ENCODE results near the gene ZNF575. TPM values are rescaled to one million over a fixed set of nuclear protein-coding genes. Genes with fewer than 3 reads are reported as not detected.
"Not testable (repeated sequence)": the region's sequence is repeated elsewhere in the genome, so short reads cannot be mapped to it uniquely, and the experiment has no call there.

ZNF575 gene
- total RNA-seq, 2 experiments from 2014 or later = 3.4 to 4.3 TPM

DNA sequence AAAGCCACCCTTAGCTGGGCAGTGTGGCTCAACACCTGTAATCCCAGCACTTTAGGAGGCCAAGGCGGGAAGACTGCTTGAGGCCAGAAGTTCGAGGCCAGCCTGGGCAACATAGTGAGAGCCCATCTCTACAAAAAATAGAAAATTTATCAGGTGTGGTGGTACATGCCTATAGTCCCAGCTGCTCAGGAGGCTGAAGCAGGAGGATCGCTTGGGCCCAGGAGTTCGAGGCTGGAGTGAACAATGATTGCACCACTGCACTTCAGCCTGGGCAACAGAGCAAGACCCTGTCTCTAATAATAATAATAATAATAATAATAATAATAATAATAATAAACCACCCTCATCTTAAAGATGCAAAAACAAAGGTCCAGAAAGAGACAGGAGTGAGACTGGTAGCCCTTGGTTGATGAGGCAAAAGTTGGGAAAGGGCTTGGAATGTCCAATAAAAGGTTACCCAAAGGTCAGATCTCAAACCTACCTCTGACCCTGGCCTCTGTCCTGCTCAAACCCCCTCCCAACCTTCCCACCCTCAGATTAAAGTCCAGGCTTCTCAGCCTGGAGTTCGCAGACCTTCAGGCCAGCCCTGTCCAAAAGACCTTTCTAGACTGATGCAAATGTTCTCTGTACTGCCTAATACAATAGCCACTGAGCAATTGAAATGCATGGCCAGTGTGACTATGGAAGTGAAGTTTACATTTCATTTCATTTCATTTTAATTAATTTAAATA lies 9.1 kb downstream of the ZNF575 start:
- Mint-ChIP-seq H3K9me3 (ENCODE audit: low read depth) (peaks cover 5% of the 10 kb centered on the region), H3K27ac (no peak overlapping the region), H3K4me3 (no peak overlapping the region), H3K27me3 (no peaks in the 10 kb centered on the region), H3K4me1 (no peaks in the 10 kb centered on the region), H3K36me3 (ENCODE audit: low read depth) (peaks cover 40% of the 10 kb centered on the region)
- DNase-seq (no peak), ATAC-seq (no peak)
- intact Hi-C loops (cut with DNase I, micrococcal nuclease) = no loop called here
- ChIA-PET CTCF (no interaction called here), POLR2A (interaction anchor here (0.6 kb wide), 1 partner anchor 110 kb away, joined by 3 read pairs; no protein-coding TSS in a partner anchor)

GRCh38 chr19:43544077-43544476 lies 11.1 kb downstream of the ZNF575 start:
- ChIA-PET CTCF (no interaction called here), POLR2A (no interaction called here)
- Mint-ChIP-seq H3K27me3 (no peaks in the 10 kb centered on the region), H3K36me3 (ENCODE audit: low read depth) (peaks cover 25% of the 10 kb centered on the region), H3K4me1 (no peaks in the 10 kb centered on the region), H3K27ac (no peak overlapping the region), H3K9me3 (ENCODE audit: low read depth) (peaks cover 3% of the 10 kb centered on the region), H3K4me3 (no peak overlapping the region)
- DNase-seq (no peak), ATAC-seq (no peak)
- intact Hi-C loops (cut with DNase I, micrococcal nuclease) = no loop called here

DNA sequence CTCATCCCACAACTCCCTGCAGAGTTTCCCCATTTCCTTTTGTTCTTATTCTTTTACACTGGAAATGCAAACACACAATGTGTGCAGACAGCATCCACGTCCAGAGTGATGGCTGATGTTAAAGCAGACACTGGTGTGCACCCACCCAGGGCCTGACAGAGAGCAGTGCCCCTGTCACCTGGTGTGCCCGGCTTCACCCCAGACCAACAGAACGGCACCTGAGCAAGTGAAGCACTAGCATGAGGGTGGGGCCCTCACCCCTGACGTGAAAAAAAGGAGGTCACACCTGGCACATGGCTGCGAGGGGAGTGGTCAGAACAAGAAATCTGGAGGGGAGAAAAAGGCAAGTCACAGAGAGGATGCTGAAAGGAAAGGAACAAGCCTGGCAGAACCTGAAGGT lies 12.3 kb downstream of the ZNF575 start:
- DNase-seq (no peak), ATAC-seq (no peak)
- intact Hi-C loops (cut with DNase I, micrococcal nuclease) = no loop called here
- H3K9me3 Mint-ChIP-seq (ENCODE audit: low read depth) = no peaks in the 10 kb centered on the region
- CTCF ChIA-PET = no interaction called here
- POLR2A ChIA-PET = no interaction called here
- no peaks in the 10 kb centered on the region for H3K27me3 Mint-ChIP-seq
- no peak overlapping the region for H3K4me3 Mint-ChIP-seq
- peaks cover 16% of the 10 kb centered on the region for H3K36me3 Mint-ChIP-seq (ENCODE audit: low read depth)
- no peaks in the 10 kb centered on the region for H3K4me1 Mint-ChIP-seq
- H3K27ac Mint-ChIP-seq = peak overlapping the region; percentile 27

DNA sequence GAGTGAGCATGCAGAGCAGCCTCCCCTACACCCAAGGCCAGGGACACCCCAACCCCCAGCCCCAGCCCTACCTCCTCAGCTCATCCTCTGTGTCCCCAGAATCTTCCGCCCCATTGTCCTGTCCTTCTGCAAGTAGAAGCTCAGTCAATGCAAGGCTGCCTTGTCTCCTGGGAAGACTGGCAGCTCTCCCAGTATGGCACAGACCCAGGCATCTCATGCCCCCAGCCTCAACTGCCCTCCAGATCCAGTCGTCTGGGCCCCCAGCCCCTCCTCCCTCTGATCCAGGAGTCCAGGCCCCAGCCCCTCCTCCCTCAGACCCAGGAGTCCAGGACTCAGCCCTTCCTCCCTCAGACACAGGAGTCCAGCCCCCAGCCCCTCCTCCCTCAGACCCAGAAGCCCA lies 13.0 kb downstream of the ZNF575 start:
- POLR2A ChIA-PET = no interaction called here

DNA sequence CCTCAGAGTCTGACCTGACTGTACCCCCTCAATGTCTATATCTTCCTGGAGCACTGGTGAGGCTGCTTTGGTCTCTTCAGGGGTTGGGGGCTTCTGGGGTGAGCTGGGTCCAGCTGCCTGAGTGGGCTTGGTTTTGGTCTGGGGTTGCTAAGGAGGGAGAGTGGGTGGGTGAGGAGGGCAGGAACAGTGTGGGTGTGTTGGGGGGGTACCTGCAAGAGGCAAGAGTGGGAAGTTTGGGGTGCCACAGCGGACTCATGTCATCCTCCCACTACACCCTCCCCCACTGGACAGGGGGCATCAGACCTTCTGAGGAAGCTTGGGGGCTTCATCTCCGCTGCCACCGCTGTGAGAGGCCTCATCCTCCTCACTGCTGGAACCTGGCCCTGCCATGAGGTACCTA lies 13.6 kb downstream of the ZNF575 start:
- Mint-ChIP-seq H3K9me3 (ENCODE audit: low read depth) (no peaks in the 10 kb centered on the region), H3K36me3 (ENCODE audit: low read depth) (peaks cover 17% of the 10 kb centered on the region), H3K27ac (no peak overlapping the region), H3K4me1 (no peaks in the 10 kb centered on the region), H3K27me3 (no peaks in the 10 kb centered on the region), H3K4me3 (no peak overlapping the region)
- intact Hi-C loops (cut with DNase I, micrococcal nuclease) = no loop called here
- CTCF ChIA-PET = no interaction called here
- no peak for ATAC-seq
- POLR2A ChIA-PET = interaction anchor here (0.6 kb wide), 1 partner anchor 26 kb away, joined by 3 read pairs; no protein-coding TSS in a partner anchor
- no peak for DNase-seq

More for the DNA sequence above, 13.0 kb downstream of the ZNF575 start:
- Mint-ChIP-seq H3K9me3 (ENCODE audit: low read depth) (no peaks in the 10 kb centered on the region), H3K4me1 (no peaks in the 10 kb centered on the region), H3K4me3 (no peak overlapping the region), H3K27ac (no peak overlapping the region), H3K27me3 (no peaks in the 10 kb centered on the region), H3K36me3 (ENCODE audit: low read depth) (peaks cover 16% of the 10 kb centered on the region)
- ATAC-seq (no peak), DNase-seq (no peak)
- intact Hi-C loops (cut with DNase I, micrococcal nuclease) = no loop called here
- CTCF ChIA-PET = no interaction called here

- peaks cover 19% of the 10 kb centered on the region for H3K36me3 Mint-ChIP-seq (ENCODE audit: low read depth)
- H3K9me3 Mint-ChIP-seq (ENCODE audit: low read depth); H3K4me1 Mint-ChIP-seq; H3K27me3 Mint-ChIP-seq; H3K4me3 Mint-ChIP-seq; intact Hi-C loops (cut with DNase I, micrococcal nuclease); POLR2A ChIA-PET; DNase-seq; CTCF ChIA-PET; ATAC-seq; H3K27ac Mint-ChIP-seq: not testable (repeated sequence)
Measured at GRCh38 chr19:43547926-43548325, 14.9 kb downstream of the ZNF575 start.

GRCh38 chr19:43548706-43549105 lies 15.7 kb downstream of the ZNF575 start:
- Mint-ChIP-seq H3K9me3 (ENCODE audit: low read depth) (no peaks in the 10 kb centered on the region), H3K4me1 (no peaks in the 10 kb centered on the region), H3K27ac (no peak overlapping the region), H3K27me3 (no peaks in the 10 kb centered on the region), H3K36me3 (ENCODE audit: low read depth) (peaks cover 12% of the 10 kb centered on the region), H3K4me3 (no peak overlapping the region)
- ATAC-seq (no peak), DNase-seq (no peak)
- ChIA-PET POLR2A (interaction anchor here (0.9 kb wide), 1 partner anchor 16 kb away, joined by 3 read pairs; no protein-coding TSS in a partner anchor), CTCF (no interaction called here)
- intact Hi-C loops (cut with DNase I, micrococcal nuclease) = no loop called here

DNA sequence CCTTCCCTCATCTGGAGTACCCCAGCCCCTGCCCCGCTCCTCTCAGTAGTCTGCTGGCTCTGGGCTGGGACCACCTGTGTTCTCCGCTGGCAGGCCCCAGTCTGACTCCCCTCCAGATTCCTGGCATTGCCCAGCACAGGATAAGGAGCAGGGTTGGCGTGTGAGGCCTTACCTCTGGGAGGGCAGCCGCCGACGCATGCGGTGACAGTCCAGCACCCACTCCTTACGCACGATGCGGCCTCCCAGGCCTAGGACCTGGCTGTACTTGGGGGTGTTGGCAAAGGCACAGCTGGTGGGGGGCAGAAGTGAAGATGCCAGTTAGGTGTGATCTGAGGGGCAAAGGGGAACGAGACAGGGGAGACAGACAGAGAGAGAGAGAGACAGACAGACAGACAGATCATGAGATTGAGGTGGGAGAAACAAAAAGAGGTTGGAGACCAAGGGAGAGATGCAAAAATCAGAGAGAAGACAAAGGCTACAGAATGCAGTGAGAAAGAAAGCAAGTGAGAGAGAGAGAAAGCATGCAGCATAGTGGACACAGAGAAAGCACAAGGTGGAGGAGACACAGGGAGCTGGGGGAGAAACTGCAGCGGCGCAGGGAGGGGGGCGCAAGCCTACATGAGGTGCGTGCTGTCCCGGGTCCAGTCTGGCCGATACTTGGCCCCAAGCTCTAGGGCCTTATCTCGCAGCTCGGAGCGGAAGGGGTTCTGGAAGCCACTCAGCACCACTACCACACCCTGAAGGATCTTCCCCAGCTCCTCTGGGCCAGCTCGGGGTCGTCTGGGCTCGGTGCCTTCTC lies 18.6 kb downstream of the ZNF575 start:
- DNase-seq = no peak
- ChIA-PET CTCF (interaction anchor here (0.9 kb wide), 1 partner anchor 23 kb away, joined by 4 read pairs; no protein-coding TSS in a partner anchor), POLR2A (no interaction called here)
- H3K4me1 Mint-ChIP-seq = peaks cover 10% of the 10 kb centered on the region
- H3K36me3 Mint-ChIP-seq (ENCODE audit: low read depth) = peaks cover 9% of the 10 kb centered on the region
- intact Hi-C loops (cut with DNase I, micrococcal nuclease) = loop anchor here in 1 of 2 experiments (10.0 kb wide), 1 partner anchor 253 kb away; the partner anchor contains the start of gene LYPD5
- no peak overlapping the region for H3K27ac Mint-ChIP-seq
- ATAC-seq = no peak
- no peaks in the 10 kb centered on the region for H3K27me3 Mint-ChIP-seq
- H3K9me3 Mint-ChIP-seq (ENCODE audit: low read depth) = no peaks in the 10 kb centered on the region
- no peak overlapping the region for H3K4me3 Mint-ChIP-seq

DNA sequence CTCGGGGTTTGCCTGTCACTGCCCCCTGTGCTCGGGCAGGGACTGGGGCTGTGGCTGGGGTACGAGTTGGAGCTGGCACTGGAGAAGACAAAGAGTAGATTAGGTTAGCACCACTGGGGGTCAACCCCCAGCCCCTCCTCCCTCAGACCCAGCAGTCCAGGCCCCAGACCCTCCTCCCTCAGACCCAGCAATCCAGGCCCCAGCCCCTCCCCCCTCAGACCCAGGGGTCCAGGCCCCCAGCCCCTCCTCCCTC lies 19.1 kb downstream of the ZNF575 start:
- Mint-ChIP-seq H3K36me3 (ENCODE audit: low read depth) (peaks cover 9% of the 10 kb centered on the region), H3K27me3 (no peaks in the 10 kb centered on the region), H3K4me3 (no peak overlapping the region), H3K4me1 (peaks cover 10% of the 10 kb centered on the region), H3K9me3 (ENCODE audit: low read depth) (no peaks in the 10 kb centered on the region), H3K27ac (no peak overlapping the region)
- DNase-seq (no peak), ATAC-seq (no peak)
- CTCF ChIA-PET = interaction anchor here (0.9 to 6.8 kb wide), 2 partner anchors 24 to 44 kb away, joined by 4 to 88 read pairs; partner anchors contain the start of genes IRGQ and ZNF576
- POLR2A ChIA-PET = no interaction called here
- intact Hi-C loops (cut with DNase I, micrococcal nuclease) = loop anchor here in 1 of 2 experiments (10.0 kb wide), 1 partner anchor 253 kb away; the partner anchor contains the start of gene LYPD5

DNA sequence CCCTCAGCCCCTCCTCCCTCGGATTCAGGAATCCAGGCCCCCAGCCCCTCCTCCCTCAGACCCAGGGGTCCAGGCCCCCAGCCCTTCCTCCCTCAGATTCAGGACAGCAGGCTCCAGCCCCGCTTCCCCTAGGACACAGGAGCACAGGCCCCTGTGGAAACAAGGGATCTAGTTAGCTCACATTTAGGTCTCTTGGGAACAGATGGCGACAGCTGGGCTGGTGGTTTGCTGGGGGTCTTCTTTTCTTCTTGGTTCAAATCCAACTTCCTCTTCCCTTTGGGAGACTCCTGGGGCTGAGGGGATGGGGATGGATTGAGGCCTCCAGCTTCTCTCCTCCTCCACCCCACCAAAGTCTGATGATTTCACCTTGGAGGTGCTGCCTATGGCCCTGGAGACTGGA lies 19.6 kb downstream of the ZNF575 start:
- Mint-ChIP-seq H3K9me3 (ENCODE audit: low read depth) (no peaks in the 10 kb centered on the region), H3K36me3 (ENCODE audit: low read depth) (peaks cover 11% of the 10 kb centered on the region), H3K4me1 (peaks cover 10% of the 10 kb centered on the region), H3K4me3 (no peak overlapping the region), H3K27me3 (no peaks in the 10 kb centered on the region), H3K27ac (no peak overlapping the region)
- ChIA-PET POLR2A (no interaction called here), CTCF (interaction anchor here (0.9 to 6.8 kb wide), 4 partner anchors 23 to 116 kb away, joined by 3 to 88 read pairs (median 4); partner anchors contain the start of genes IRGQ, PINLYP, XRCC1 and ZNF576)
- DNase-seq (no peak), ATAC-seq (no peak)
- intact Hi-C loops (cut with DNase I, micrococcal nuclease) = loop anchor here in 1 of 2 experiments (10.0 kb wide), 1 partner anchor 252 kb away; the partner anchor contains the start of gene LYPD5

- H3K27ac Mint-ChIP-seq = no peak overlapping the region
Measured at GRCh38 chr19:43553656-43554055, 20.7 kb downstream of the ZNF575 start.

More at GRCh38 chr19:43553656-43554055, 20.7 kb downstream of the ZNF575 start:
- ChIA-PET CTCF (interaction anchor here (0.6 to 6.8 kb wide), 9 partner anchors 20 to 52 kb away, joined by 3 to 88 read pairs (median 4); partner anchors contain the start of genes IRGQ, PINLYP, XRCC1 and ZNF575), POLR2A (no interaction called here)
- Mint-ChIP-seq H3K4me3 (no peak overlapping the region), H3K4me1 (peaks cover 11% of the 10 kb centered on the region), H3K27me3 (no peaks in the 10 kb centered on the region), H3K36me3 (ENCODE audit: low read depth) (peaks cover 13% of the 10 kb centered on the region), H3K9me3 (ENCODE audit: low read depth) (no peaks in the 10 kb centered on the region)
- intact Hi-C loops (cut with DNase I, micrococcal nuclease) = loop anchor here in 1 of 2 experiments (10.0 kb wide), 1 partner anchor 251 kb away; the partner anchor contains the start of gene LYPD5
- no peak for ATAC-seq
- DNase-seq = no peak

All from activated CD4-positive, alpha-beta T cell treated with anti-CD3 and anti-CD28 coated beads for 36 hours (primary cell).